ENCODE data around the gene SCLY.
"Not testable (repeated sequence)": the region's sequence is repeated elsewhere in the genome, so short reads cannot be mapped to it uniquely, and the experiment has no call there.

SCLY gene

GRCh38 chr2:238060542-238061314 lies at the start of gene SCLY:
Gene SCLY, plus strand, starts transcription at chr2:238061001. Its CDS starts 54 bp downstream, at chr2:238061055.
- peak; percentile 97 for DNase-seq

GRCh38 chr2:238013806-238014205 lies 47.0 kb upstream of the SCLY start:
- no peak for DNase-seq

- DNase-seq, result no peak
Observed at GRCh38 chr2:238015705-238016104, 45.1 kb upstream of the SCLY start.

GRCh38 chr2:238016526-238016925 lies 44.3 kb upstream of the SCLY start:
- DNase-seq, result no peak

- DNase-seq, result no peak
Observed at GRCh38 chr2:238019962-238020361, 40.8 kb upstream of the SCLY start.

- no peak for DNase-seq
Observed at GRCh38 chr2:238020816-238021215, 40.0 kb upstream of the SCLY start.

GRCh38 chr2:238021327-238021726 lies 39.5 kb upstream of the SCLY start:
- DNase-seq, result no peak

- no peak for DNase-seq
Observed at GRCh38 chr2:238022594-238023157, 38.1 kb upstream of the SCLY start.

GRCh38 chr2:238023608-238024007 lies 37.2 kb upstream of the SCLY start:
- DNase-seq, result no peak

- no peak for DNase-seq
Observed at GRCh38 chr2:238024986-238025385, 35.8 kb upstream of the SCLY start.

- DNase-seq, result no peak
Observed at GRCh38 chr2:238025741-238026360, 35.0 kb upstream of the SCLY start.

GRCh38 chr2:238027058-238027457 lies 33.7 kb upstream of the SCLY start:
- DNase-seq, result no peak

GRCh38 chr2:238027591-238028415 lies 33.0 kb upstream of the SCLY start:
- DNase-seq, result no peak

- no peak for DNase-seq
Observed at GRCh38 chr2:238029853-238030252, 30.9 kb upstream of the SCLY start.

GRCh38 chr2:238030422-238031155 lies 30.2 kb upstream of the SCLY start:
- no peak for DNase-seq

- DNase-seq, result no peak
Observed at GRCh38 chr2:238031751-238032150, 29.1 kb upstream of the SCLY start.

- no peak for DNase-seq
Observed at GRCh38 chr2:238032755-238033337, 28.0 kb upstream of the SCLY start.

GRCh38 chr2:238033991-238034390 lies 26.8 kb upstream of the SCLY start:
- not testable (repeated sequence) for DNase-seq

- no peak for DNase-seq
Observed at GRCh38 chr2:238038203-238038602, 22.6 kb upstream of the SCLY start.

GRCh38 chr2:238039151-238039550 lies 21.6 kb upstream of the SCLY start:
- no peak for DNase-seq

GRCh38 chr2:238039985-238040384 lies 20.8 kb upstream of the SCLY start:
- no peak for DNase-seq

GRCh38 chr2:238040918-238041317 lies 19.9 kb upstream of the SCLY start:
- DNase-seq, result no peak

Data from CD4-positive, alpha-beta T cell treated with Interleukin-21 for 1 hour (primary cell).